Stimulated activated naive B cell treated with anti-CD40 and anti-IgM and Interleukin-4, amounts not matched to agents 10 μg/mL and 1 μg/mL and 100 μg/mL, for 72 hours (primary cell): ENCODE data around the gene LGALS7B.
"Not testable (repeated sequence)": the region's sequence is repeated elsewhere in the genome, so short reads cannot be mapped to it uniquely, and the experiment has no call there.

Experiments used
- ATAC-seq, 2 donors: fragments of 150-1000 bp; cut with Tn5 transposase; replicated peaks; 2 replicates each; pipeline ENCODE4 v1.10.0; 2021; ENCODE audit warnings: moderate library complexity in 1 of 2
- DNase-seq: peaks from one replicate; pipeline ENCODE4 v3.0.0; 2021
- H3K27ac Mint-ChIP-seq: one replicate; pipeline ENCODE4 v1.8.0; 2022; ENCODE audit warnings: mild to moderate bottlenecking, mixed read lengths
- H3K27me3 Mint-ChIP-seq, 2 donors: one replicate each; pipeline ENCODE4 v1.8.0; 2022; ENCODE audit warnings: mixed read lengths in 2 of 2
- H3K36me3 Mint-ChIP-seq, 2 donors: one replicate each; pipeline ENCODE4 v1.8.0; 2022; ENCODE audit warnings: mixed read lengths in 2 of 2, mild to moderate bottlenecking in 1 of 2
- H3K4me1 Mint-ChIP-seq, 2 donors: one replicate each; pipeline ENCODE4 v1.8.0; 2022; ENCODE audit warnings: mixed read lengths in 2 of 2, mild to moderate bottlenecking in 1 of 2
- H3K4me3 Mint-ChIP-seq, 2 donors: one replicate each; pipeline ENCODE4 v1.8.0; 2022; ENCODE audit warnings: mild to moderate bottlenecking in 2 of 2, mixed read lengths in 2 of 2, moderate library complexity in 1 of 2
- H3K9me3 Mint-ChIP-seq, 2 donors: one replicate each; pipeline ENCODE4 v1.8.0; 2022; ENCODE audit warnings: mixed read lengths in 2 of 2, mild to moderate bottlenecking in 1 of 2

LGALS7B gene

DNA sequence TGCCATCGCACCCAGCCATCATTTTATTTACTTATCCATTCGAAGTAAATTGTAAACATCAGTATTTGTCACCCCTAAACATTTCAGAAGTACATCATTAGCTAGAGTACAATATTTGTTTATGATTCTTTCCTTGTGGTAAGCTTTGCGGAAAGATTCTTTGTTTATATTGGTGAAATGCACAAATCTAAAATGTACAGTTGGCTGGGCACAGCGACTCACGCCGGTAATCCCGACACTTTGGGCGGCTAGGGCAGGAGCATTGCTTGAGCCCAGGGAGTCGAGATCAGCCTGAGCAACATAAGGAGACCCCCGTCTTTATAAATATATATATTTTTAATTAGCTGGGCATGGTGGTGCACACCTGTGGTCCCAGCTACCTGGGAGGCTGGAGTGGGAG, 10.1 kb downstream of the LGALS7B start:
- H3K4me1 Mint-ChIP-seq: no peaks in the 10 kb centered on the region

DNA sequence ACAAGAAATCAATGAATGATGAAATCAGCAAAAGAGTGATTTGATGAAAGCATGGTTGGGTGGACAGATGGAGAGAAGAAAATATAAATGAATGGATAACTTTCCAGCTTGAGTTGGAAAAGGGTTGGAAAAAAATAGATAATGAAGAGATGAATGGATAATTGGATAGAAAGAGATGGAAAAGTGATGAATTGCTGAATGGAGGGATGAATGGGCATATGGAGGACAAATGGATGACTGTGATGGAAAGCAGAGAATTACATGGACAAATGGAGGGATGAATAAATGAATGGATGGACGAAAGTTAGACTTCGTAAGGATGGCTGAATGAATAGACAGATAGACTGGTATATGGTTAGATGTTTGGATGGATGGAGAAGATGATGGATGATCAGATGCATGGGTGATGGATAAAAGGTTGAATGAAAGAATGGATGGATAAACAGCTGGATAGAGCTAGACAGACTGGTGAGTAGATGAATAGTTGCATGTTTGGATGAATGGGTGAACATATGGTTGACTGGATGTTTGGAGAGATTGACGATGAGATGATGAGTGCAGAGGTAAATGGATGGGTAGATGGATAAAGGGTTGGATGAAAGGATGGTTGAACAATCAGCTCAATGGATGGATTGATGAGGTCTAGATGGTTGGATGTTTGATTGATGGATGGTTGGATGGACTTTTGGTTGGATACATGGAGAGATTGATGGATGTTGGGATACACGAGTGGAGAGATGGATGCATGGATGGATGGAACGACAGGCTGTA, 11.8 kb downstream of the LGALS7B start:
- no peak for DNase-seq
- Mint-ChIP-seq H3K9me3 (no peaks in the 10 kb centered on the region), H3K27ac (no peak overlapping the region), H3K4me1 (peaks cover 4 to 6% of the 10 kb centered on the region in 2 donors), H3K27me3 (no peaks in the 10 kb centered on the region), H3K4me3 (no peak overlapping the region), H3K36me3 (peaks cover 2 to 10% of the 10 kb centered on the region in 2 donors)
- no peak for ATAC-seq

More for the DNA sequence above, 10.1 kb downstream of the LGALS7B start:
- DNase-seq (no peak), ATAC-seq (no peak)
- Mint-ChIP-seq H3K27ac (no peak overlapping the region), H3K36me3 (peaks cover 0 to 2% of the 10 kb centered on the region in 2 donors), H3K4me3 (no peak overlapping the region), H3K9me3 (no peaks in the 10 kb centered on the region), H3K27me3 (no peaks in the 10 kb centered on the region)

DNA sequence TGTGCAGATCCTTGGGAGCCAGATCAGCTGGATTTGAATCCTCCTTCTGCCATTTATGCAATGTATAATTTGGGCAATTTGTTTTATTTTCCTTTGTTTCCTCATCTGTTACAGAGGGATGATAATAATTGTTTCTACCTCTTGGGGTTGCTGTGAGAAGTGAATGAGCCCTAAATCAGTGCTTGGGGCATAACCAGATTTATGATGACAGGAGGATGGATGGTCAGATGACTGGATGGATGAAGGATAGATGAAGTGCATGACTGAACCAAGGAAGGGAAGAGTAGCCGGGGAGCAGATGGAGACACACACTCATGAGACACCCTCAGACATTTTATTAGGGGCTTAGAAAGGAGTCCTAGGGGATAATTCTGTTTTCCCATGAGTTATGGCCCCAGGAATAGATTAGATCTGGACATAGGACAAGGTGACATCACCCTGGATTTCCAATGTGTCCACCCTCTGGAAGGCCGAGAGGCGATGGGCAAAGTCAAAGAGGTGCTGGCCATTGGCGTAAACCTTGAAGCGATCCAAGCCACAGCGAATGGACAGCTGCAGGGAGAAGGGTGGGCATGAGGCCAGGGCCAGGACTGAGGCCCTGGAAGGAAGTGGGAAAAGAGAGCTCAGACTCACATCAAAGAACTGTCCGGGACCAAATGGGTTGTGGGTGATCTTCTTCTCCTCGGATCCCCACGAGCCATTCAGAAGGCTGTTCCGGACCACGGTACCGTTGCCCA, 12.5 kb downstream of the LGALS7B start:
- Mint-ChIP-seq H3K27ac (no peak overlapping the region), H3K9me3 (no peaks in the 10 kb centered on the region), H3K27me3 (no peaks in the 10 kb centered on the region), H3K36me3 (peaks cover 4 to 10% of the 10 kb centered on the region in 2 donors), H3K4me3 (no peak overlapping the region), H3K4me1 (peaks cover 4 to 6% of the 10 kb centered on the region in 2 donors)
- DNase-seq: no peak
- ATAC-seq: no peak

DNA sequence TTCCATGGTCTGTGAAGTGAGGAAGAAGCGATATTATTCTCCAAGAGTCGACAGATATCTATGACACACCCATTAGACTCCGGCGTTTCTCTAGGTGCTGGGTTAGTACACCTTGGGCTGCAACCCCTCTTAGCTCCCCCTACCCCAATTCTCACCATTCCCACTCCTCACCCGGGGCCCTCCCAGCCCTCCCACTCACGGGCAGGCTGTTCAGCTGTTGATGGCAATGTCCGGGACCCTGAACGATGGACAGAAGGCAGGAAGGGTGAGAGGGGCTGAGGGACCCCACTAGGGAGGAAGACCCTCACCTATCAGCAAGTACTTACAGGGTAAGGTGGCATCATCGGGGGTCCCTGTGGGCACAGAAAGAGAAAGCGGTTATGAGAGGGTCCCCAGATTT, 14.5 kb downstream of the LGALS7B start:
- ATAC-seq (no peak), DNase-seq (no peak)
- Mint-ChIP-seq H3K4me1 (peaks cover 10 to 13% of the 10 kb centered on the region in 2 donors), H3K9me3 (no peaks in the 10 kb centered on the region), H3K27me3 (no peaks in the 10 kb centered on the region), H3K4me3 (no peak overlapping the region), H3K27ac (no peak overlapping the region), H3K36me3 (peaks cover 4 to 19% of the 10 kb centered on the region in 2 donors)

DNA sequence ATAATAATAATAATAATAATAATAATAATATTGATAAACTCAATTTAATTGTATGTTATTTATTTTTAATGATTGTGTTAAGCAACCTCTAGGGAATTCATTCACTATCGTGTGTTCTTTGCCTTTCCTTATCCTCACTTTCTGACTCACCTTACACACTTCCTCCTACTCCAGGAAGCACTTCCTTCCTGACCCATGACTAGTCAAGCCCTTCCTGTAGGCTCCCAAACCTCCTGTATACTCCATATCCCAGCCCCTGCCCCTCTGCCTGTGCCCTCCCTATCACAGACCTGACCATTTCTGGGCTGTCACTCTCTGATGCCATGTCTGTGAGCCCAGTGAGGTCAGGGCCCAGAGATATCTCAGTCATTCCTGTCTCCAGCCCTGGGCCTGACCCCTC, 16.2 kb downstream of the LGALS7B start:
- H3K4me3 Mint-ChIP-seq: no peak overlapping the region
- H3K27me3 Mint-ChIP-seq: no peaks in the 10 kb centered on the region
- DNase-seq (no peak), ATAC-seq (no peak)
- H3K36me3 Mint-ChIP-seq: peaks cover 4 to 25% of the 10 kb centered on the region in 2 donors
- H3K4me1 Mint-ChIP-seq: peaks cover 12 to 13% of the 10 kb centered on the region in 2 donors
- H3K9me3 Mint-ChIP-seq: no peaks in the 10 kb centered on the region
- no peak overlapping the region for H3K27ac Mint-ChIP-seq

DNA sequence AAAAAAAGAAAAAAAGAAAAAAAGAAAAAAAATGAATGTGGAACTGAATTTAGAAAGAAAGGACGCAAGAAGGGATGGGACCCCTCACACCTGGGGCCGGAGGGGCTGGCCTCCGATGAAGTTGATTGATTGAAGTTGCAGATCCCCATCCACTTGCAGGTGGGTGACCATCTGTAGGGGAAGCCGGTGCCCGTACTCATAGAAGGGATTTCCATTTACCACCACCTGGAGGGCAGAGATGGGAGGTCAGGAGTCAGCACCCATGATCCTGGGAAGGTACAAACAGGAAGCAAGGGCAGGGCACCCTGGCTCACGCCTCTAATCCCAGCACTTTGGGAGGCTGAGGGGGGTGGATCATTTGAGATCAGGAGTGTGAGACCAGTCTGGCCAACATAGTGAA, 17.4 kb downstream of the LGALS7B start:
- Mint-ChIP-seq H3K36me3 (peaks cover 4 to 25% of the 10 kb centered on the region in 2 donors), H3K27ac (no peak overlapping the region), H3K4me3 (no peak overlapping the region), H3K4me1 (peaks cover 12 to 13% of the 10 kb centered on the region in 2 donors), H3K27me3 (no peaks in the 10 kb centered on the region), H3K9me3 (no peaks in the 10 kb centered on the region)
- DNase-seq: no peak
- no peak for ATAC-seq

DNA sequence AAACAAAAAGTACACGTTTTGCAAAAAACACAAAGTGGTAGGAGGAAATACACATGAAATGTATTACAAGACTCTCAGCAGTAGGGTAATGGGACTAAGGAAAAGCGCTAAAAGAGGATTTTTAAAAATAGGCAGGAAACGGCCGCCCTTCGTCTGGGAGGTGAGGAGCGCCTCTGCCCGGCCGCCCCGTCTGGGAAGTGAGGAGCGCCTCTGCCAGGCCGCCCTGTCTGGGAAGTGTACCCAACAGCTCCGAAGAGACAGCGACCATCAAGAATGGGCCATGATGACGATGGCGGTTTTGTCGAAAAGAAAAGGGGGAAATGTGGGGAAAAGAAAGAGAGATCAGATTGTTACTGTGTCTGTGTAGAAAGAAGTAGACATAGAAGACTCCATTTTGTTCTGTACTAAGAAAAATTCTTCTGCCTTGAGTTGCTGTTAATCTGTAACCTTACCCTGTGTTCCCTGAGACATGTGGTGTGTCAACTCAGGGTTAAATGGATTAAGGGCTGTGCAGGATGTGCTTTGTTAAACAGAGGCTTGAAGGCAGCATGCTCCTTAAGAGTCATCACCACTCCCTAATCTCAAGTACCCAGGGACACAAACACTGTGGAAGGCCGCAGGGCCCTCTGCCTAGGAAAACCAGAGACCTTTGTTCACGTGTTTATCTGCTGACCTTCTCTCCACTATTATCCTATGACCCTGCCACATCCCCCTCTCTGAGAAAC, 18.5 kb downstream of the LGALS7B start:
- H3K27ac Mint-ChIP-seq, DNase-seq, H3K27me3 Mint-ChIP-seq, ATAC-seq, H3K9me3 Mint-ChIP-seq, H3K4me3 Mint-ChIP-seq: not testable (repeated sequence)
- Mint-ChIP-seq H3K4me1 (peaks cover 12 to 13% of the 10 kb centered on the region in 2 donors), H3K36me3 (peaks cover 4 to 25% of the 10 kb centered on the region in 2 donors)

DNA sequence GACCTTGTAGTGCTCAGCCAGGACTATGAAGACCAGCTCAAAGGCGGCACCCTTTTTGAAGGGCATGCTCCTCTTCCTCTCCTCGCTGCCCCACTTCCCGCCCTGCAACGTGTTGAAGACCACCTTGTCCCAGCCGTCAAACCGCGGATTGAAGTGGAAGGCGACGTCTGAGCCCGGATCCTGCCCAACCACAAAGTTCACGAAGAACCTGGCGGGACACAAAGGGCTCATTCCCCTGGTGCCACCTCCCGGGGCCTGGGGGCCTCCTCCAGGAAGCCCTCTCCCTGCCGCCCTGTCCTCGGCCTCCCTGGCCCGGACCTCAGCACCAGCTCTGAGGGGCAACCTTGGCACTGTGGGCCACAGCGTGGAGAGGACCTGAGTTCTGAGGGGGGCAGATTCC, 19.7 kb downstream of the LGALS7B start:
- Mint-ChIP-seq H3K9me3 (no peaks in the 10 kb centered on the region), H3K27me3 (no peaks in the 10 kb centered on the region)
- no peak for DNase-seq

DNA sequence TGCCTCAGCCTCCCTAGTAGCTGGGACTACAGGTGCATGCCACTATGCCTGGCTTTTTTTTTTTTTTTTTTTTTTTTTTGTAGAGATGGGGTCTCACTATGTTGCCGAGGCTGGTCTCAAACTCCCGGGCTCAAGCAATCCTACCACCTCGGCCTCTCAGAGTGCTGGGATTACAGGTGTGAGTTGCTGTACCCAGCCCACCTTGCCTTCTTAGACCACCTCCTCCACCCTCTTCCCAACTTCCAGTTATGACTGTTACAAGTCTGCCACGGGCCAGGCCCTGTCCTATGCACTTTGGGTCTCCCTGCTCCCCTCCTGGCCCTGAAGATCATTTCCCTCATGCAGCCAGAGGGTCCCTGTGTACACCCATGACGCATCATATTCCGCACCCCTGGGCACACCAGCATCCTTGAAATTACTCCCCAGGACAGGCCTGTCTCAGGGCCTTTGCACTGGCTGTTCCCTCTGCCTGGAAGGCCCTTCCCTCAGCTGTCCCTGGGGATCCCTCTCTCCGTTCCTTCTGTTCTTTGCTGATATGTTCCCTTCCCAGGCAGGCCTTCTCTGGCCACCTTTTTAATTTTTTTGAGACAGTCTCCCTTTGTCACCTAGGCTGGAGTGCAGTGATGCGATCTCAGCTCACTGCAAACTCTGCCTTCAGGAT, 20.7 kb downstream of the LGALS7B start:
- Mint-ChIP-seq H3K4me3 (no peak overlapping the region), H3K36me3 (peaks cover 3 to 18% of the 10 kb centered on the region in 2 donors), H3K27me3 (no peaks in the 10 kb centered on the region), H3K4me1 (peaks cover 12 to 13% of the 10 kb centered on the region in 2 donors), H3K9me3 (no peaks in the 10 kb centered on the region), H3K27ac (no peak overlapping the region)
- DNase-seq: no peak
- ATAC-seq: no peak

More for the DNA sequence above, 19.7 kb downstream of the LGALS7B start:
- ATAC-seq: no peak
- peaks cover 5 to 25% of the 10 kb centered on the region in 2 donors for H3K36me3 Mint-ChIP-seq
- no peak overlapping the region for H3K4me3 Mint-ChIP-seq
- H3K4me1 Mint-ChIP-seq: peaks cover 12 to 13% of the 10 kb centered on the region in 2 donors
- no peak overlapping the region for H3K27ac Mint-ChIP-seq

DNA sequence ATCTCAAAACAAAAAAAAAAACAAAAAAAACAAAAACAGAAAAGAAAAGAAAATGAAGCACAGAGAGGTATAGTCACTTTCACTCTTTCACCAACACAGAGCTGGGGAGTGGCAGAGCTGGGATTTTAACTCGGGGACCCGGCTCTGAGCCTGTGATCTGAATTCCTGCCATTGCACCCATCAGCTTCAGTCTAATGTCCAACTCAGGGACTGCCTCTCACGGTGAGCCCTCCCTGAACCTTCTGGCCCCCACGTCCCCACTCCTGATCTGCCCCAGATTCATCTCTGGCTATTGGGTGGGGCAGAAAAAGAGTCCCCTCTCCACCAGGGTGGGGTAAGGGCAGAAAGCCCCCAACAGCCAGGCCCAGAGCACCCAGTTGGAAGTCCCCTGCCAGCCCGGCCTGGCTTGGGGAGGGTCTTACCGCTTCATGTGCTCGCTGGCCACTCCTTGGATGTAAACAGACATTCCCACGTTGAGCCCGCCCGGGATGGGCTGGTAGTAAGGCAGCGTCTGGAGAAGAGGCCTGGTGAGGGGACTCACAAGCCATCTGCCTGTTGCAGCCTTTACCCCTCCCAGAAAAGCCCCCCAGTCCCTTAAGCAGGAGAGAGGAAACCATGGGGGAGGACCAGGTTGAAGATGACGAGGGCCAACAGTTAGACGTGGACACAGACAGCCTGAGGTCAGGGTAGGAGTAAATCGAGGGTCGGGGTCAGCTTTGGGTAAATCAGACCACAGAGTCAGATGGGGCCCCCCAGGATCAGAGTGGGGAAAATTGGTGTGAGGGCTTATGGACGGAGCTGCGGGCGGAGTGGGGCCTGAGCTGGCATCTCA, 23.2 kb downstream of the LGALS7B start:
- Mint-ChIP-seq H3K36me3 (peaks cover 16 to 30% of the 10 kb centered on the region in 2 donors), H3K4me1 (peaks cover 4 to 6% of the 10 kb centered on the region in 2 donors), H3K9me3 (no peaks in the 10 kb centered on the region), H3K27ac (no peak overlapping the region), H3K4me3 (no peak overlapping the region), H3K27me3 (no peaks in the 10 kb centered on the region)
- no peak for DNase-seq
- ATAC-seq: no peak

DNA sequence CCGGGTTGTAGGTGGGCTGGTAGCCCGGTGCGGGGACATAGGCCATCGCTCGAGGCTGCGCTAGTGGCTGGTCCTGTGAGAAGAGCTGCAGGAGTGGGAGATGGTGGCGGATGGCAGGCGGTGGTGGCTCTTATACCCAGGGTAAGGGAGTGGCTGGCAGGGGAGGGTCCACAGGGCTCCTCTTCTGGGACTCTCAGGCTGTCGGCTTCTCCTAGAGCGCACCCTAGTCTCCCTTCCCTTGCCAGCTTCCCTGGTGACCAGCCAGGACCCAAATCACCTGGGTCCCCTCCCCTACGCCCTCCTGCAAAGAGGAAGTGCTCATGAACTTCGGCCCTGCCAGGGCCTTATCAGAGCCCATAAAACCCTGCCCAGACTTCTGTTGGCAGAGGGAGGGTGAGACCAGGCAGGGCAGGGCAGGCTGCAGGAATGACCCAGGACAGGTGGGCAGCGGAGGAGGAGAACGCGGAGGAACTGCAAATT, 23.9 kb downstream of the LGALS7B start, which contains the start of gene LGALS4:
Gene LGALS4 (minus strand): TSS at position 105 of the 480 bp plus-strand sequence. CDS start 59 bp downstream, at position 46.
- DNase-seq (no peak), ATAC-seq (no peak)
- Mint-ChIP-seq H3K27me3 (no peaks in the 10 kb centered on the region), H3K4me1 (peaks cover 0 to 3% of the 10 kb centered on the region in 2 donors), H3K36me3 (peaks cover 17 to 31% of the 10 kb centered on the region in 2 donors), H3K9me3 (no peaks in the 10 kb centered on the region), H3K4me3 (no peak within 1 kb of the TSS), H3K27ac (no peak within 1 kb of the TSS)

DNA sequence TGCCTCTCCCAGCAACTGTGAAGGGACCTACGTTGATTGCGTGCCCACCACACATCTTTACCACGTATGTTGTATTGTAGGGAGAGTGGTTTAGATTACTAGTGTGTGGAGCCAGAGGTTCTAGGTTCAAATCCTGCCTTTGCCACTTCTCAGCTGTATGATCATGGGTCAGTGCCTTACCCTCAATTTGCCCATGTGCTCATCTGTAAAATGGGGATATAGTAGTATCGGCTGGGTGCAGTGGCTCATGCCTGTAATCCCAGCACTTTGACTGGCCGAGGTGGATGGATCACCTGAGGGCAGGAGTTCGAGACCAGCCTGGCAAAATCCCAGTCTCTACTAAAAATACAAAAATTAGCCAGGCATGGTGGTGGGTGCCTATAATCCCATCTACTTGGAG, 24.3 kb downstream of the LGALS7B start:
- no peak overlapping the region for H3K27ac Mint-ChIP-seq
- no peaks in the 10 kb centered on the region for H3K9me3 Mint-ChIP-seq
- ATAC-seq: no peak
- peaks cover 0 to 1% of the 10 kb centered on the region in 2 donors for H3K4me1 Mint-ChIP-seq
- peaks cover 17 to 28% of the 10 kb centered on the region in 2 donors for H3K36me3 Mint-ChIP-seq
- DNase-seq: no peak
- no peak overlapping the region for H3K4me3 Mint-ChIP-seq
- H3K27me3 Mint-ChIP-seq: no peaks in the 10 kb centered on the region

DNA sequence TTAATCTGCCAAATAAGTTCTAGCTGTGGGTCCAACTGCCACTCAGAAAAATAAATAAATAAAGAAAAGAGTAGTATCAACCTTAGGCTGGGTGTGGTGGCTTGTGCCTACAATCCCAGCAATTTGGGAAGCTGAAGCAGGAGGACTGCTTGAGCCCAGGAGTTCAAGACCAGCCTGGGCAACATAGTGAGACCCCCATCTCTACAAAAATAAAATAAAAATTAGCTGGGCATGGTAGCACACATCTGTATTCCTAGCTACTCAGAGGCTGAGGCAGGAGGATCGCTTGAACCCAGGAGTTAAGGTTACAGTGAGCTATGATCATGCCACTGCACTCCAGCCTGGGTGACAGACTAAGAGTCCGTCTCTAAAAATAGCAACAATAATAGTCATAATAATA, 24.9 kb downstream of the LGALS7B start:
- H3K4me1 Mint-ChIP-seq, DNase-seq, ATAC-seq, H3K27ac Mint-ChIP-seq, H3K9me3 Mint-ChIP-seq, H3K27me3 Mint-ChIP-seq, H3K4me3 Mint-ChIP-seq: not testable (repeated sequence)
- peaks cover 17 to 28% of the 10 kb centered on the region in 2 donors for H3K36me3 Mint-ChIP-seq
